DOHH2 (cell line): ENCODE results near the gene PPP4R4.

Source experiments
- H3F3A ChIP-seq: fragments of 200-600 bp; sonication (generic), shearing (Covaris generic); 2 replicates; pipeline ENCODE4 v1.6.0; 2016; ENCODE audit warnings: antibody characterized with exemption, mild to moderate bottlenecking; ENCODE audit not compliant: control insufficient read depth, insufficient read depth
- H3K27ac ChIP-seq: fragments of 200-600 bp; sonication (generic); 2 replicates; pipeline ENCODE4 v1.5.1; 2014; ENCODE audit warnings: low read depth, mild to moderate bottlenecking, low read length, moderate library complexity
- H3K27me3 ChIP-seq: fragments of 200-600 bp; sonication (generic); 2 replicates; pipeline ENCODE4 v1.6.1; 2014; ENCODE audit warnings: mild to moderate bottlenecking, low read length, mixed read lengths; ENCODE audit not compliant: control insufficient read depth
- H3K36me3 ChIP-seq: fragments of 200-600 bp; sonication (generic); 2 replicates; pipeline ENCODE4 v1.6.1; 2014; ENCODE audit warnings: mild to moderate bottlenecking, low read length, moderate library complexity, mixed read lengths; ENCODE audit not compliant: control insufficient read depth
- H3K4me1 ChIP-seq: fragments of 200-600 bp; sonication (generic); 2 replicates; pipeline ENCODE4 v1.6.1; 2014; ENCODE audit warnings: mild to moderate bottlenecking, low read length, mixed read lengths; ENCODE audit not compliant: control insufficient read depth
- H3K4me2 ChIP-seq: fragments of 200-600 bp; sonication (generic); 2 replicates; pipeline ENCODE4 v1.6.0; 2014; ENCODE audit warnings: mild to moderate bottlenecking, low read length, moderate library complexity
- H3K4me3 ChIP-seq: fragments of 200-600 bp; sonication (generic); 2 replicates; pipeline ENCODE4 v1.5.1; 2014; ENCODE audit warnings: mild to moderate bottlenecking, low read length, mixed read lengths
- H3K79me2 ChIP-seq: fragments of 200-600 bp; sonication (generic); 2 replicates; pipeline ENCODE4 v1.6.1; 2014; ENCODE audit warnings: mild to moderate bottlenecking, low read length, mixed read lengths; ENCODE audit not compliant: control insufficient read depth
- H3K9me2 ChIP-seq: fragments of 200-600 bp; sonication (generic); replicated peaks from 2 replicates; pipeline ENCODE4 v1.6.1; 2014; ENCODE audit warnings: mild to moderate bottlenecking, low read length, mixed read lengths; ENCODE audit not compliant: control insufficient read depth
- H3K9me3 ChIP-seq: fragments of 200-600 bp; sonication (generic); 2 replicates; pipeline ENCODE4 v1.6.1; 2014; ENCODE audit warnings: antibody characterized with exemption, low read length, mixed read lengths; ENCODE audit not compliant: control insufficient read depth, insufficient read depth
- H4K20me1 ChIP-seq: fragments of 200-600 bp; sonication (generic); 2 replicates; pipeline ENCODE4 v1.6.0; 2014; ENCODE audit warnings: low read depth, mild to moderate bottlenecking, antibody characterized with exemption, low read length, moderate library complexity; ENCODE audit not compliant: control insufficient read depth, insufficient read depth
- EZH2phosphoT487 ChIP-seq: fragments of 200-600 bp; sonication (generic); IDR thresholded peaks from 2 replicates; pipeline ENCODE4 v1.6.1; 2017; ENCODE audit warnings: borderline replicate concordance, mild to moderate bottlenecking, antibody characterized with exemption, low read length, moderate library complexity, mixed read lengths
- TF ChIP-seq, protein P1 (sequence below): fragments of 200-600 bp; sonication (generic); IDR thresholded peaks from one replicate; pipeline ENCODE4 v1.5.1; 2014; ENCODE audit warnings: antibody characterized with exemption, mild to moderate bottlenecking, low read depth, low read length; ENCODE audit not compliant: poor library complexity, severe bottlenecking

The PPP4R4 gene

DNA sequence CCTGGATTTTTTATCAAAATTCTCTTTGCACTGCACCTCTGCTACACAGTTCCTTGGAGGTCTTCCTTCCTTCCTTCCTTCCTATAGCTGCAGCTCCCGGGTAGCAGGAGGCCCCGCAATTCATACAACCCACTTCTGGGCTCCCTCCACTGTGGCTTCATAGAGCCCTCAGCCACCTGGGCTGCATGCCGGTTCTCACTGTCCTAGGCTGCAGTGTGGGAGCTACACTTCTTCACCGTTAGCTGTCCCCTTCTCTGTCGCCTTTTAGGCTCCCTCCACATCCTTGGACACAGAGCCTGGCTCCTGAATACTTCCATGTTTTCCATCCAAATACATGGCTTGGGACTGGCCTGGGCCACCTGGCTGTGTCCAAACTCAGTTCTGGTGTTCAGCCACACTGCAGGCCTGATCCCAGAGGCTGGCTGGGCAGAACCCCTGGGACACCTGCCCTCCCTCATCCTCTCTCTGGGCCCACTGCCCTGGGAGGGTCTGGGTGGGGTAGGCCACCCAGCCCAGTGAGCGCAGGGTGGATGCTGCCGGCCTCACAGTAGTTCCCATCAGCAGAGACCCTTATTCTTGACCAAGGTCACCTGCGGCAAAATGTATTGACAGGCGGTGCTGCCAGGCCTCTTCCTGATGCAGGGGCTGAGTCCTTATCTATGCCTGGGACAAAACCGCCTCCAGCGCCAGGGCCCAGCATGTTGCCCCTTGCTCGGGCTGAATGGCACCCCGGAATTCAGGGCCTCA, 117.2 kb downstream of the PPP4R4 start:
- Histone ChIP-seq H3F3A (no peaks in the 10 kb centered on the region), H3K27me3 (no peaks in the 10 kb centered on the region), H3K36me3 (no peaks in the 10 kb centered on the region), H3K4me2 (no peak overlapping the region), H3K9me3 (no peaks in the 10 kb centered on the region), H3K27ac (no peak overlapping the region), H3K9me2 (no peaks in the 10 kb centered on the region), H3K4me3 (no peak overlapping the region), H4K20me1 (no peaks in the 10 kb centered on the region), H3K79me2 (no peaks in the 10 kb centered on the region), H3K4me1 (no peaks in the 10 kb centered on the region)
- TF ChIP-seq, protein P1, sequence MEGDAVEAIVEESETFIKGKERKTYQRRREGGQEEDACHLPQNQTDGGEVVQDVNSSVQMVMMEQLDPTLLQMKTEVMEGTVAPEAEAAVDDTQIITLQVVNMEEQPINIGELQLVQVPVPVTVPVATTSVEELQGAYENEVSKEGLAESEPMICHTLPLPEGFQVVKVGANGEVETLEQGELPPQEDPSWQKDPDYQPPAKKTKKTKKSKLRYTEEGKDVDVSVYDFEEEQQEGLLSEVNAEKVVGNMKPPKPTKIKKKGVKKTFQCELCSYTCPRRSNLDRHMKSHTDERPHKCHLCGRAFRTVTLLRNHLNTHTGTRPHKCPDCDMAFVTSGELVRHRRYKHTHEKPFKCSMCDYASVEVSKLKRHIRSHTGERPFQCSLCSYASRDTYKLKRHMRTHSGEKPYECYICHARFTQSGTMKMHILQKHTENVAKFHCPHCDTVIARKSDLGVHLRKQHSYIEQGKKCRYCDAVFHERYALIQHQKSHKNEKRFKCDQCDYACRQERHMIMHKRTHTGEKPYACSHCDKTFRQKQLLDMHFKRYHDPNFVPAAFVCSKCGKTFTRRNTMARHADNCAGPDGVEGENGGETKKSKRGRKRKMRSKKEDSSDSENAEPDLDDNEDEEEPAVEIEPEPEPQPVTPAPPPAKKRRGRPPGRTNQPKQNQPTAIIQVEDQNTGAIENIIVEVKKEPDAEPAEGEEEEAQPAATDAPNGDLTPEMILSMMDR = no peak
- TF ChIP-seq EZH2phosphoT487 = no peak

DNA sequence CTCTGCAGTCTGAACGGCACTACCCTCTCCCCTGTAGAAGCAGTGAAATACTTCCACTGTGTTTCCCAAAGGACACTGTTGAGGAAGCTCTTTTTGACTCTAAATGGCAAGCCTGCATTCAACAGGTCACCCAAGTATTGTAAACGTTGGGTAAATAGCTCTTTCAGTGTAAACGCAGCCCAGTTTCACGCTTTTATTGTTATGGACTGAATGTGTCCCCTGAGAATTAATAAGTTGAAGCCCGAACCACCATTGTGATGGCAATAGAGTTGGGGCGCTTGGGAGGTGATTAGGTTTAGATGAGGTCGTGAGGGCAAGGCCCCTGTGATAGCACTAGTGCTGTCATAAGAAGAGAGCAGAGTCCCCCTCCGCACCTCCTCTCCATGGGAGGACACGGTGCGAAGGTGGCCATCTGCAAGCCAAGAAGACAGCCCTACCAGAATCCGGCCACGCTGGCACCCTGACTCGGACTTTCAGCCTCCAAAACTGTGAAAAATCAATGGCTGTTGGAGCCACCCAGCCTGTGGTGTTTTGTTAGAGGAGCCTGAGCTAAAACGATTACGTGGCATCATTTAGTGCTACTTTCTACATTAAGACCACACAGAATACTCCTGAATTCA, 117.9 kb downstream of the PPP4R4 start:
- H3K79me2 ChIP-seq = no peaks in the 10 kb centered on the region
- no peak overlapping the region for H3K4me2 ChIP-seq
- H3K9me2 ChIP-seq = no peaks in the 10 kb centered on the region
- H4K20me1 ChIP-seq = no peaks in the 10 kb centered on the region
- no peak overlapping the region for H3K4me3 ChIP-seq
- no peak for TF ChIP-seq EZH2phosphoT487
- TF ChIP-seq, protein P1 = no peak
- H3K9me3 ChIP-seq = no peaks in the 10 kb centered on the region
- no peaks in the 10 kb centered on the region for H3F3A ChIP-seq
- no peaks in the 10 kb centered on the region for H3K36me3 ChIP-seq
- no peaks in the 10 kb centered on the region for H3K27me3 ChIP-seq
- no peaks in the 10 kb centered on the region for H3K4me1 ChIP-seq
- no peak overlapping the region for H3K27ac ChIP-seq

DNA sequence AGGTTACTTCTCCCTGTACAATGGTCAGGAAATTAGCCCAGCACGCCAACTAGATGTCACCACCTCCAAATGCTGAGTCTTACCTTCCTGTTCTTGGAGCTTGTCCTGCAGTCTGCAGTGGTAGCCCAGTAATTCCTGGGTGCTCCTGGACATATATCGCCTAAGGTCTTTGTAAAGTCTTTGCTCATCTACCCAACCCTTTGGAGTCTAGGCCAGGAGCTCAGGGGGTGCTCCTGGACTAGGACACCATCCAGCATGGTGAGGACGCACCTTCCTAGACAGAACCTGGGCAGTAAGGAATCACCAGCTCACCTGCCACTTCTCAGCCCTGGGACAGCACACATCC, 118.4 kb downstream of the PPP4R4 start:
- Histone ChIP-seq H3K9me3 (no peaks in the 10 kb centered on the region), H3K4me2 (no peak overlapping the region), H3K27me3 (no peaks in the 10 kb centered on the region), H3K79me2 (no peaks in the 10 kb centered on the region), H3K4me3 (no peak overlapping the region), H3F3A (no peaks in the 10 kb centered on the region), H3K9me2 (no peaks in the 10 kb centered on the region), H4K20me1 (no peaks in the 10 kb centered on the region), H3K27ac (no peak overlapping the region), H3K4me1 (no peaks in the 10 kb centered on the region), H3K36me3 (no peaks in the 10 kb centered on the region)
- TF ChIP-seq, protein P1 = no peak
- TF ChIP-seq EZH2phosphoT487 = no peak
